B cell (primary cell): ENCODE data around the gene RIPOR3. TPM values are rescaled to one million over a fixed set of nuclear protein-coding genes. Genes with fewer than 3 reads are reported as not detected.

Experiments used
- ATAC-seq: fragments of 200-7000 bp; cut with Tn5 transposase; one replicate; pipeline ENCODE4 v1.10.0; 2021; ENCODE audit warnings: low read depth, mild to moderate bottlenecking, moderate number of reproducible peaks, moderate library complexity
- CTCF ChIA-PET: fragments of 350-600 bp; sonication (Branson Sonifier 250); formaldehyde crosslinking; loops from one replicate; lab custom pipeline; 2021; ENCODE audit warnings: antibody characterized with exemption, inconsistent platforms; lab: Charles Lee
- POLR2A ChIA-PET: fragments of 350-600 bp; sonication (Branson Sonifier 250); formaldehyde crosslinking; loops from one replicate; lab custom pipeline; 2021; ENCODE audit warnings: antibody characterized with exemption; lab: Charles Lee
- DNase-seq: peaks from one replicate; pipeline ENCODE4 v3.0.0; 2013
- H2AFZ ChIP-seq: 2 replicates; pipeline ENCODE4 v1.6.1; 2012; ENCODE audit warnings: mild to moderate bottlenecking, low read depth, low read length; ENCODE audit not compliant: insufficient read depth, poor library complexity, severe bottlenecking
- H3K27ac ChIP-seq, 2 donors: 1 replicate in 1 of 2; 2 replicates in 1 of 2; pipeline ENCODE4 v1.5.1; 2012 to 2013; ENCODE audit warnings: low read length in 2 of 2, mild to moderate bottlenecking in 2 of 2, moderate library complexity in 1 of 2
- H3K27me3 ChIP-seq, 4 experiments: fragments of 200-600 bp in 1 of 4; sonication (generic) in 1 of 4; replicated peaks in 1 of 4; 1 replicate in 2 of 4; 2 replicates in 2 of 4; pipeline versions ENCODE4 v1.6.1 to v1.7.0; 2013 to 2016; ENCODE audit warnings: low read length in 3 of 4, mild to moderate bottlenecking in 2 of 4, mixed read lengths in 1 of 4, moderate library complexity in 1 of 4; ENCODE audit not compliant: insufficient read depth in 4 of 4, control insufficient read depth in 3 of 4; ENCODE audit errors: control extremely low read depth in 1 of 4
- H3K36me3 ChIP-seq, 2 experiments: replicated peaks in 1 of 2; 1 replicate in 1 of 2; 2 replicates in 1 of 2; pipeline versions ENCODE4 v1.6.1 to v1.7.1; 2013; ENCODE audit warnings: low read length in 1 of 2; ENCODE audit not compliant: insufficient read depth in 2 of 2, control insufficient read depth in 1 of 2; ENCODE audit errors: control extremely low read depth in 1 of 2, extremely low read depth in 1 of 2
- H3K4me1 ChIP-seq, 2 donors: fragments of 200-600 bp in 1 of 2; sonication (generic) in 1 of 2; 1 replicate in 1 of 2; 2 replicates in 1 of 2; pipeline versions ENCODE4 v1.5.1 to v1.6.1; 2013 to 2017; ENCODE audit warnings: low read length in 2 of 2; ENCODE audit not compliant: control insufficient read depth in 2 of 2, insufficient read depth in 2 of 2
- H3K4me2 ChIP-seq: replicated peaks from 2 replicates; pipeline ENCODE3; 2012; ENCODE audit warnings: mild to moderate bottlenecking, low read depth, low read length; ENCODE audit not compliant: poor library complexity, severe bottlenecking
- H3K4me3 ChIP-seq, 5 experiments: fragments of 200-600 bp in 1 of 5; sonication (generic) in 1 of 5; 1 replicate in 3 of 5; 2 replicates in 2 of 5; pipeline versions ENCODE4 v1.5.1 to v1.7.0; 2011 to 2016; ENCODE audit warnings: low read length in 4 of 5, mild to moderate bottlenecking in 4 of 5, low read depth in 2 of 5, control low read depth in 1 of 5, moderate library complexity in 1 of 5; ENCODE audit not compliant: insufficient read depth in 1 of 5; ENCODE audit errors: control extremely low read depth in 1 of 5, extremely low read depth in 1 of 5
- H3K79me2 ChIP-seq: fragments of 200-600 bp; sonication (generic); one replicate; pipeline ENCODE4 v1.6.0; 2016; ENCODE audit warnings: low read length; ENCODE audit not compliant: control insufficient read depth, insufficient read depth
- H3K9ac ChIP-seq: fragments of 200-600 bp; sonication (generic); 2 replicates; pipeline ENCODE4 v1.6.1; 2017; ENCODE audit warnings: mild to moderate bottlenecking, low read length, moderate library complexity
- H3K9me3 ChIP-seq, 3 donors: one replicate each; pipeline versions ENCODE4 v1.6.1 to v1.7.1; 2013; ENCODE audit warnings: low read length in 2 of 3; ENCODE audit not compliant: control insufficient read depth in 2 of 3, insufficient read depth in 1 of 3; ENCODE audit errors: control extremely low read depth in 1 of 3
- H4K20me1 ChIP-seq: 2 replicates; pipeline ENCODE4 v1.6.0; 2012; ENCODE audit warnings: mild to moderate bottlenecking, low read length; ENCODE audit not compliant: insufficient read depth, control insufficient read depth, poor library complexity, severe bottlenecking
- H3K27ac Mint-ChIP-seq: one replicate; pipeline ENCODE4 v1.8.0; 2021; ENCODE audit warnings: mixed read lengths
- H3K27me3 Mint-ChIP-seq: one replicate; pipeline ENCODE4 v1.8.0; 2021; ENCODE audit warnings: mixed read lengths
- H3K4me1 Mint-ChIP-seq: one replicate; pipeline ENCODE4 v1.8.0; 2021; ENCODE audit warnings: mixed read lengths
- H3K4me3 Mint-ChIP-seq: one replicate; pipeline ENCODE4 v1.8.0; 2021; ENCODE audit warnings: mixed read lengths
- H3K9me3 Mint-ChIP-seq: one replicate; pipeline ENCODE4 v1.8.0; 2022; ENCODE audit warnings: mixed read lengths; ENCODE audit not compliant: insufficient read depth
- EZH2 ChIP-seq: IDR thresholded peaks from 2 replicates; pipeline ENCODE4 v1.6.1; 2012; ENCODE audit warnings: borderline replicate concordance, low read depth, mild to moderate bottlenecking, moderate library complexity, low read length; ENCODE audit not compliant: insufficient read depth, poor library complexity, severe bottlenecking
- WGBS: methylation state at CpG from one replicate; pipeline ENCODE4 v1.1.5; 2013; ENCODE audit warnings: missing lambda C conversion rate; ENCODE audit not compliant: insufficient coverage; 5-methylcytosine and 5-hydroxymethylcytosine counted together
- intact Hi-C: fragments of 100-400 bp; cut with micrococcal nuclease; formaldehyde crosslinking; loops from one replicate; pipeline ENCODE4 v1.10.0; 2022
- polyA plus RNA-seq: library from polyadenylated mRNA; depleted of rRNA; stranded (reverse); fragments of >200 nt; gene quantifications from 2 replicates; pipeline ENCODE4 v1.2.3, GENCODE V29; 2012
- total RNA-seq, 2 donors: library from RNA; stranded (reverse); fragments of 120-200 nt in 1 of 2; gene quantifications; 1 replicate in 1 of 2; 2 replicates in 1 of 2; pipeline versions ENCODE4 v1.2.3 to v1.2.4, GENCODE V29; 2013 to 2022
- TF ChIP-seq, protein P1 (sequence below): fragments of 200-600 bp; IDR thresholded peaks from one replicate; pipeline ENCODE4 v1.8.0; 2022; ENCODE audit warnings: antibody characterized with exemption, mild to moderate bottlenecking

RIPOR3 gene
- total and polyA plus RNA-seq, 2 donors (not counting 1 experiment from before 2014, with no cell fraction given), result 0.09 to 0.27 TPM

DNA sequence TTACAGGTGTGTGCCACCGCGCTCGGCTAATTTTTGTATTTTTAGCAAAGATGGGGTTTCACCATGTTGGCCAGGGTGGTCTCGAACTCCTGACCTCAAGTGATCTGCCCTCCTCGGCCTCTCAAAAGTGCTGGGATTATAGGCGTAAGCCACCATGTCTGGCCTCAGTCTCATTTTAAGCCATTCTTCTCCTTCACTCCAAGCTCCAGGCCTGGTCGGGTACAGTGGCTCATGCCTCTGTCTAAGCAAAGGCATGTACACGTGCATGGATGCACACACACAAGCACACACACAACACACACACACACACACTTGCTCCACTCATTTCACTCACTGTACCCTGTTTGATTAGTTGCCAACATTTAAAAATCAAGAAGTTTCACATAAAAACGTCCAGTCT, 32.3 kb upstream of the RIPOR3 start:
- WGBS, result 97% methylated on average over 9 of the region's 9 CpGs

GRCh38 chr20:50722424-50723155, 31.2 kb upstream of the RIPOR3 start:
- Histone ChIP-seq H2AFZ (no peak overlapping the region), H3K27me3 (peaks cover 0 to under 1% (median 0%) of the 10 kb centered on the region in 4 experiments), H3K9me3 (no peaks in the 10 kb centered on the region), H3K4me3 (no peak overlapping the region), H3K4me2 (no peak overlapping the region), H3K27ac (no peak overlapping the region), H4K20me1 (no peaks in the 10 kb centered on the region), H3K9ac (no peak overlapping the region), H3K79me2 (no peaks in the 10 kb centered on the region), H3K36me3 (no peaks in the 10 kb centered on the region), H3K4me1 (no peaks in the 10 kb centered on the region)
- intact Hi-C loops, result loop anchor here (5.0 kb wide), 1 partner anchor 1675 kb away; the partner anchor contains the start of gene CSE1L
- ATAC-seq (no peak), DNase-seq (no peak)
- CTCF ChIA-PET, result no interaction called here
- POLR2A ChIA-PET, result no interaction called here
- Mint-ChIP-seq H3K27me3 (peaks cover 17% of the 10 kb centered on the region), H3K9me3 (no peaks in the 10 kb centered on the region), H3K4me1 (no peaks in the 10 kb centered on the region), H3K27ac (no peak overlapping the region), H3K4me3 (no peak overlapping the region)
- no peak for TF ChIP-seq EZH2
- TF ChIP-seq, protein P1, sequence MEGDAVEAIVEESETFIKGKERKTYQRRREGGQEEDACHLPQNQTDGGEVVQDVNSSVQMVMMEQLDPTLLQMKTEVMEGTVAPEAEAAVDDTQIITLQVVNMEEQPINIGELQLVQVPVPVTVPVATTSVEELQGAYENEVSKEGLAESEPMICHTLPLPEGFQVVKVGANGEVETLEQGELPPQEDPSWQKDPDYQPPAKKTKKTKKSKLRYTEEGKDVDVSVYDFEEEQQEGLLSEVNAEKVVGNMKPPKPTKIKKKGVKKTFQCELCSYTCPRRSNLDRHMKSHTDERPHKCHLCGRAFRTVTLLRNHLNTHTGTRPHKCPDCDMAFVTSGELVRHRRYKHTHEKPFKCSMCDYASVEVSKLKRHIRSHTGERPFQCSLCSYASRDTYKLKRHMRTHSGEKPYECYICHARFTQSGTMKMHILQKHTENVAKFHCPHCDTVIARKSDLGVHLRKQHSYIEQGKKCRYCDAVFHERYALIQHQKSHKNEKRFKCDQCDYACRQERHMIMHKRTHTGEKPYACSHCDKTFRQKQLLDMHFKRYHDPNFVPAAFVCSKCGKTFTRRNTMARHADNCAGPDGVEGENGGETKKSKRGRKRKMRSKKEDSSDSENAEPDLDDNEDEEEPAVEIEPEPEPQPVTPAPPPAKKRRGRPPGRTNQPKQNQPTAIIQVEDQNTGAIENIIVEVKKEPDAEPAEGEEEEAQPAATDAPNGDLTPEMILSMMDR, result no peak
- 81% methylated on average over 7 of the region's 10 CpGs for WGBS

More for the DNA sequence above, 32.3 kb upstream of the RIPOR3 start:
- H3K9me3 Mint-ChIP-seq, result no peaks in the 10 kb centered on the region
- ATAC-seq (no peak), DNase-seq (no peak)
- Histone ChIP-seq H4K20me1 (no peaks in the 10 kb centered on the region), H3K27me3 (no peaks in the 10 kb centered on the region), H3K9me3 (no peaks in the 10 kb centered on the region), H3K4me2 (no peak overlapping the region), H3K27ac (no peak overlapping the region), H3K9ac (no peak overlapping the region), H3K4me1 (no peaks in the 10 kb centered on the region), H3K79me2 (no peaks in the 10 kb centered on the region), H3K4me3 (no peak overlapping the region), H3K36me3 (no peaks in the 10 kb centered on the region), H2AFZ (no peak overlapping the region)
- intact Hi-C loops, result loop anchor here (5.0 kb wide), 1 partner anchor 1676 kb away; the partner anchor contains the start of gene CSE1L
- no peak overlapping the region for H3K4me3 Mint-ChIP-seq
- no peaks in the 10 kb centered on the region for H3K4me1 Mint-ChIP-seq
- H3K27me3 Mint-ChIP-seq, result peaks cover 7% of the 10 kb centered on the region
- no peak overlapping the region for H3K27ac Mint-ChIP-seq
- ChIA-PET POLR2A (no interaction called here), CTCF (no interaction called here)
- no peak for TF ChIP-seq EZH2
- TF ChIP-seq, protein P1, result no peak
